GM18508 (cell line): ENCODE data around the gene PCGF1.

ENCODE experiments used
- ATAC-seq: cut with Tn5 transposase; IDR thresholded peaks from one replicate; pipeline ENCODE4 v1.9.1; 2021; ENCODE audit warnings: moderate number of reproducible peaks; ENCODE audit not compliant: insufficient read depth, unreplicated experiment

The PCGF1 gene

GRCh38 chr2:74516650-74517049 is 9.2 kb upstream of the PCGF1 start:
- no peak for ATAC-seq

GRCh38 chr2:74515981-74516633 is 8.6 kb upstream of the PCGF1 start:
- no peak for ATAC-seq

- ATAC-seq, result no peak
Observed at GRCh38 chr2:74515271-74515980, 7.9 kb upstream of the PCGF1 start.

- no peak for ATAC-seq
Observed at GRCh38 chr2:74514368-74515270, 7.1 kb upstream of the PCGF1 start, which contains the start of gene TLX2. TSS of gene TLX2 (plus strand) at chr2:74514450. CDS start at chr2:74514807, 357 bp downstream.

GRCh38 chr2:74513605-74514367 is 6.3 kb upstream of the PCGF1 start:
- no peak for ATAC-seq

GRCh38 chr2:74512744-74513604 is 5.5 kb upstream of the PCGF1 start:
- ATAC-seq, result no peak

- ATAC-seq, result no peak
Observed at GRCh38 chr2:74511104-74511989, 3.9 kb upstream of the PCGF1 start.

GRCh38 chr2:74510272-74510671 is 2.8 kb upstream of the PCGF1 start:
- ATAC-seq, result no peak

- ATAC-seq, result no peak
Observed at GRCh38 chr2:74507926-74508520, 528 bp upstream of the PCGF1 start.

- no peak for ATAC-seq
Observed at GRCh38 chr2:74505448-74506246, 1.8 kb downstream of the PCGF1 start.

- no peak for ATAC-seq
Observed at GRCh38 chr2:74504591-74504990, 2.9 kb downstream of the PCGF1 start.

GRCh38 chr2:74503506-74504475 is 3.7 kb downstream of the PCGF1 start:
- ATAC-seq, result no peak

GRCh38 chr2:74502720-74503505 is 4.6 kb downstream of the PCGF1 start:
- no peak for ATAC-seq

GRCh38 chr2:74502147-74502719 is 5.3 kb downstream of the PCGF1 start:
- no peak for ATAC-seq
